GM18505 (cell line): ENCODE measurements around the gene POLR1E.

Source experiments
- ATAC-seq: cut with Tn5 transposase; IDR thresholded peaks from one replicate; pipeline ENCODE4 v1.9.1; 2021; ENCODE audit not compliant: unreplicated experiment
- POLR2A ChIP-seq: IDR thresholded peaks from 4 replicates; pipeline ENCODE4 v1.6.1; 2011; ENCODE audit warnings: borderline replicate concordance; ENCODE audit not compliant: insufficient read depth, insufficient read length; ENCODE audit errors: extremely low read depth

Gene POLR1E

GRCh38 chr9:37515620-37516258 is 30.0 kb downstream of the POLR1E start:
- no peak for ATAC-seq
- no peak for TF ChIP-seq POLR2A

GRCh38 chr9:37517923-37518322 is 32.2 kb downstream of the POLR1E start:
- TF ChIP-seq POLR2A = no peak
- ATAC-seq = no peak

GRCh38 chr9:37520641-37521040 is 34.9 kb downstream of the POLR1E start:
- no peak for ATAC-seq
- no peak for TF ChIP-seq POLR2A

GRCh38 chr9:37521111-37521510 is 35.4 kb downstream of the POLR1E start:
- ATAC-seq = no peak
- TF ChIP-seq POLR2A = no peak

DNA sequence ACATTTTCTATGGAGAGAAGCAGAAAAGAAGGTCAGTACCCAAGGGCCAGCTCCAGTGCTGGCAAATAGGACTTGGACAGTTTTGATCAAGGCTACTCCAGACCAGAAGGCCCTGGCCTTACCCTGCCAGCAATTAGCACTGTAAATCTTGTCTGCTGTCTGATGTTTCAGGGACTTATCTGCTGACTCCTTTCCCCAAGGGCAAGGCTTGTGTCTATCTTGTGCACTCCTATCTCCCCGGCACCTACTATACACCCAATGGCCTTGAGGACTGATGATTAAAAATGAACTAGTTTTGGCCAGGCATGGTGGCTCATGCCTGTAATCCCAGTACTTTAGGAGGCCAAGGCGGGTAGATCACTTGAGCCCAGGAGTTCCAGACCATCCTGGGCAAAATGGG is 37.2 kb downstream of the POLR1E start:
- TF ChIP-seq POLR2A = no peak
- no peak for ATAC-seq

- ATAC-seq = no peak
- TF ChIP-seq POLR2A = no peak
Measured at GRCh38 chr9:37523916-37524315, 38.2 kb downstream of the POLR1E start.

- TF ChIP-seq POLR2A = no peak
- ATAC-seq = peak; percentile 57
Measured at GRCh38 chr9:37528652-37529471, 43.1 kb downstream of the POLR1E start.

- TF ChIP-seq POLR2A = peak; percentile 54
- ATAC-seq = no peak
Measured at GRCh38 chr9:37531699-37532098, 46.0 kb downstream of the POLR1E start.

DNA sequence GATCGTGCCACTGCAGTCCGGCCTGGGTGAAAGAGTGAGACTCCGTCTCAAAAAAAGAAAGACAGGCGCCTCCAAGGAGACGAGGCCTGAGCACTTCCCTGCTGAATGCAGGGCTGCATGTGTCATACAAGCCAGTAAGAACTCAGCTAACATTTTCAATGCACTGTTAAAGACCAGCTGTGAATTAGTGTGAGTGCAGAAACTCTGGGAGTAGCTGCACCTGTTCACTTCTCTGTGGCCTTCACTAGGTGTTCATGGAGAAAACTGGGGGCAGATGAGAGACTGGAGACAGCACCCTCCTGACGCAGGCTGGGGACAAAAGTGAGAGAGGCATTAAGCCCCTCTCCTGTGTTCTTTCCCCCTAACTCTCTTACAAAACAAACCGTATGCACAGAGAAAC is 48.7 kb downstream of the POLR1E start:
- no peak for ATAC-seq
- TF ChIP-seq POLR2A = no peak

- TF ChIP-seq POLR2A = no peak
- ATAC-seq = no peak
Measured at GRCh38 chr9:37534901-37535300, 49.2 kb downstream of the POLR1E start.

- TF ChIP-seq POLR2A = no peak
- ATAC-seq = no peak
Measured at GRCh38 chr9:37538099-37538498, 52.4 kb downstream of the POLR1E start.

- no peak for TF ChIP-seq POLR2A
Measured at GRCh38 chr9:37539634-37540033, 53.9 kb downstream of the POLR1E start.

GRCh38 chr9:37540634-37541033 is 54.9 kb downstream of the POLR1E start:
- no peak for TF ChIP-seq POLR2A
- ATAC-seq = no peak

More at GRCh38 chr9:37539634-37540033, 53.9 kb downstream of the POLR1E start:
- ATAC-seq = no peak

DNA sequence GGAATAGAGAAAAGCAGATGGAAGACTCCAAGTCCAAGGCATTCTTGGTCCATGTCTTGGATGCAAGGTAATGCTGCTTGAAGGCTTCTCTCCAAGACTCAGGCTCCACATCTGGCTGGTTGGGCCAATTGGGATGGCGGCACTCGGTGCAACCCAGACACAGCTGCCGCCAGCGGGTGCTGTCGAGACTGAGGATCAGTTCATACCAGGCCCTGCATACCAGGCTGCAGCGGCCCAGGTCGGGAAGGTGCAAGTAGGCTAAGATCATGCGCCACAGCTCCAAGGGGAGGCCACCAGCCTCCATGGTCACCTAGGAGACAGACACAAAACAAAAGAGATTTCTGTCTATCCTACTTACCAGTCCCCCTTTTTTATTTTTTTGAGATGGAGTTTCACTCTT is 55.7 kb downstream of the POLR1E start:
- no peak for ATAC-seq

More for the DNA sequence above, 55.7 kb downstream of the POLR1E start:
- no peak for TF ChIP-seq POLR2A
